ENCODE results near the gene SLC22A23.

Gene SLC22A23

GRCh38 chr6:3264356-3264755 is 192.5 kb downstream of the SLC22A23 start:
- H3K27ac Mint-ChIP-seq = no peak overlapping the region
- H3K27me3 Mint-ChIP-seq (ENCODE audit: low read depth, poor library complexity) = no peaks in the 10 kb centered on the region
- no peaks in the 10 kb centered on the region for H3K9me3 Mint-ChIP-seq
- TF ChIP-seq, protein P1, sequence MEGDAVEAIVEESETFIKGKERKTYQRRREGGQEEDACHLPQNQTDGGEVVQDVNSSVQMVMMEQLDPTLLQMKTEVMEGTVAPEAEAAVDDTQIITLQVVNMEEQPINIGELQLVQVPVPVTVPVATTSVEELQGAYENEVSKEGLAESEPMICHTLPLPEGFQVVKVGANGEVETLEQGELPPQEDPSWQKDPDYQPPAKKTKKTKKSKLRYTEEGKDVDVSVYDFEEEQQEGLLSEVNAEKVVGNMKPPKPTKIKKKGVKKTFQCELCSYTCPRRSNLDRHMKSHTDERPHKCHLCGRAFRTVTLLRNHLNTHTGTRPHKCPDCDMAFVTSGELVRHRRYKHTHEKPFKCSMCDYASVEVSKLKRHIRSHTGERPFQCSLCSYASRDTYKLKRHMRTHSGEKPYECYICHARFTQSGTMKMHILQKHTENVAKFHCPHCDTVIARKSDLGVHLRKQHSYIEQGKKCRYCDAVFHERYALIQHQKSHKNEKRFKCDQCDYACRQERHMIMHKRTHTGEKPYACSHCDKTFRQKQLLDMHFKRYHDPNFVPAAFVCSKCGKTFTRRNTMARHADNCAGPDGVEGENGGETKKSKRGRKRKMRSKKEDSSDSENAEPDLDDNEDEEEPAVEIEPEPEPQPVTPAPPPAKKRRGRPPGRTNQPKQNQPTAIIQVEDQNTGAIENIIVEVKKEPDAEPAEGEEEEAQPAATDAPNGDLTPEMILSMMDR (IDR thresholded peaks at IDR 0.05) = no peak
- H3K4me1 Mint-ChIP-seq = peaks cover 44% of the 10 kb centered on the region
- no peak overlapping the region for H3K4me3 Mint-ChIP-seq
- DNase-seq = no peak
- peaks cover 37% of the 10 kb centered on the region for H3K36me3 Mint-ChIP-seq (ENCODE audit: low read depth)

DNA sequence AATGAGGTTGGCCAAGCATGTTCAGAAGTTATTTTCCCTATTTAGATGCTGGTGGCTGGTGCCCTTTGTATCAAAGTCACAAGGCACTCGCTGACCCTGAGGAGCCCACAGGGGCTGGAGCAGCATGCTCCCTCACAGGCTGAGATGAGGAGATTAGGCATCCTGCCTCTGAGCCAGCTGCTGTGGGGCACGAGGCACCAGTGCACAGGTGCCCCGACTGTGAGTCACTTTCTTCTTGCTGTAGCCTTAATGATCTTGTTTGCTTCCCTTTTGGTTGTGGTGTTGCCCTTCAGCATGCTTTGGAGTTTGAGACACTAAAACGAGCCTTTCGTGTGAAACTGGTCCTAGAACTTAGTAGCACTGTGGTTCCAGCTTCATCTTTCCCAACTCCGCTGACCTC is 193.8 kb downstream of the SLC22A23 start:
- no peaks in the 10 kb centered on the region for H3K27me3 Mint-ChIP-seq (ENCODE audit: low read depth, poor library complexity)
- H3K36me3 Mint-ChIP-seq (ENCODE audit: low read depth) = peaks cover 24% of the 10 kb centered on the region
- no peak overlapping the region for H3K4me3 Mint-ChIP-seq
- peaks cover 36% of the 10 kb centered on the region for H3K4me1 Mint-ChIP-seq
- H3K9me3 Mint-ChIP-seq = no peaks in the 10 kb centered on the region
- TF ChIP-seq, protein P1 (IDR thresholded peaks at IDR 0.05) = no peak
- no peak for DNase-seq
- no peak overlapping the region for H3K27ac Mint-ChIP-seq

GRCh38 chr6:3261921-3262320 is 194.9 kb downstream of the SLC22A23 start:
- Mint-ChIP-seq H3K4me1 (peaks cover 36% of the 10 kb centered on the region), H3K9me3 (no peaks in the 10 kb centered on the region), H3K27me3 (ENCODE audit: low read depth, poor library complexity) (peaks cover under 1% of the 10 kb centered on the region), H3K4me3 (no peak overlapping the region), H3K27ac (no peak overlapping the region), H3K36me3 (ENCODE audit: low read depth) (peaks cover 15% of the 10 kb centered on the region)
- TF ChIP-seq, protein P1 (IDR thresholded peaks at IDR 0.05) = no peak
- DNase-seq = no peak

DNA sequence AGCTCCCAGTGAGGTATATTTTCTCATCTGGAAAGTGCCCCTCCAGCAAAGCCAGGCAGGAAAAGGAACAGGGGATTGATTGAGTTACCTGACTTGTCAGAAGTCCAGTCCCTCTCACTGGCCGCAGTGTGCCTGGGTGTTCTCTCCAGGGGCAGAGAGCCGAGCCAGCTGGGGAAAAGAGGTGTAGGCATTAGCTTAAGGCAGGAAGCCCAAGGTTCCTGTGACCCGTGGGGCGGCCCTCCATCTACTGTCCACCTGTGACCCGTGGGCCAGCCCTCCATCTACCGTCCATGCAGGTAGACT is 195.4 kb downstream of the SLC22A23 start:
- H3K36me3 Mint-ChIP-seq (ENCODE audit: low read depth) = peaks cover 14% of the 10 kb centered on the region
- TF ChIP-seq, protein P1 (IDR thresholded peaks at IDR 0.05) = no peak
- no peak overlapping the region for H3K27ac Mint-ChIP-seq
- peaks cover 5% of the 10 kb centered on the region for H3K27me3 Mint-ChIP-seq (ENCODE audit: low read depth, poor library complexity)
- H3K4me3 Mint-ChIP-seq = no peak overlapping the region
- H3K4me1 Mint-ChIP-seq = peaks cover 36% of the 10 kb centered on the region
- no peaks in the 10 kb centered on the region for H3K9me3 Mint-ChIP-seq
- no peak for DNase-seq

GRCh38 chr6:3260772-3261517 is 195.9 kb downstream of the SLC22A23 start:
- Mint-ChIP-seq H3K36me3 (ENCODE audit: low read depth) (peaks cover 9% of the 10 kb centered on the region), H3K9me3 (no peaks in the 10 kb centered on the region), H3K4me3 (peak overlapping the region; percentile 63), H3K27me3 (ENCODE audit: low read depth, poor library complexity) (peaks cover 7% of the 10 kb centered on the region), H3K4me1 (peaks cover 36% of the 10 kb centered on the region), H3K27ac (peak overlapping the region; percentile 73)
- TF ChIP-seq, protein P1 (IDR thresholded peaks at IDR 0.05) = no peak
- no peak for DNase-seq

DNA sequence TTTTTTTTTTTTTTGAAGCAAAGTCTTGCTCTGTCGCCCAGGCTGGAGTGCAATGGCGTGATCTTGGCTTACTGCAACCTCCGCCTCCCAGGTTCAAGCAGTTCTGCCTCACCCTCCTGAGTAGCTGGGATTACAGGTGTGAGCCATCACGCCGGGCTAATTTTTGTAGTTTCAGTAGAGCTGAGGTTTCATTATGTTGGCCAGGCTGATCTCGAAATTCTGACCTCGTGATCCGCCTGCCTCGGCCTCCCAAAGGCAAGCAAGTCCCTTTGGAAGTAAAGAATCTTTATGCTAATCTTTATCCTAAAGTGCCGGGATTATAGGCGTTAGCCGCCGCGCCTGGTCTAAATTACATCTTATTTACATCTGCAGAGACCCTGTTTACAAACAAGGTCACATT is 196.6 kb downstream of the SLC22A23 start:
- Mint-ChIP-seq H3K4me1 (peaks cover 36% of the 10 kb centered on the region), H3K36me3 (ENCODE audit: low read depth) (peaks cover 12% of the 10 kb centered on the region), H3K27ac (no peak overlapping the region), H3K9me3 (no peaks in the 10 kb centered on the region), H3K4me3 (peak overlapping the region; percentile 63), H3K27me3 (ENCODE audit: low read depth, poor library complexity) (peaks cover 7% of the 10 kb centered on the region)
- DNase-seq = no peak
- TF ChIP-seq, protein P1 (IDR thresholded peaks at IDR 0.05) = no peak
